HepG2 (cell line): ENCODE data around the gene GLRX2. TPM values are rescaled to one million over a fixed set of nuclear protein-coding genes. Genes with fewer than 3 reads are reported as not detected.

Experiments
- AFF4 ChIP-seq: sonication (generic); formaldehyde crosslinking; IDR thresholded peaks from 2 replicates; pipeline ENCODE4 v1.4.0; 2020; ENCODE audit warnings: missing genetic modification reagents
- GABPA ChIP-seq, 2 experiments: IDR thresholded peaks; 2 replicates each; pipeline ENCODE4 v1.6.1; 2011 to 2016; ENCODE audit warnings: low read depth in 2 of 2, low read length in 1 of 2, missing biosample characterization in 1 of 2, missing genetic modification characterization in 1 of 2
- KMT2B ChIP-seq: IDR thresholded peaks from 2 replicates; pipeline ENCODE4 v1.6.1; 2016; ENCODE audit warnings: missing genetic modification reagents, missing compliant biosample characterization
- POLR2A ChIP-seq, 2 experiments: IDR thresholded peaks; 2 replicates each; pipeline ENCODE4 v1.6.1; 2011; ENCODE audit warnings: low read depth in 2 of 2, low read length in 2 of 2, mild to moderate bottlenecking in 1 of 2, moderate library complexity in 1 of 2; ENCODE audit not compliant: insufficient read depth in 1 of 2
- PTBP1 ChIP-seq: fragments of 200-400 bp; formaldehyde crosslinking; IDR thresholded peaks from 2 replicates; pipeline ENCODE4 v1.6.1; 2018; ENCODE audit warnings: low read length, low read depth; ENCODE audit not compliant: poor library complexity, severe bottlenecking
- SIN3A ChIP-seq: IDR thresholded peaks from 2 replicates; pipeline ENCODE4 v1.6.1; 2011; ENCODE audit warnings: low read depth, mild to moderate bottlenecking, control low read depth, low read length, borderline replicate concordance
- YEATS4 ChIP-seq: sonication (generic); formaldehyde crosslinking; IDR thresholded peaks from 2 replicates; pipeline ENCODE4 v1.4.0; 2020; ENCODE audit warnings: missing genetic modification reagents, borderline replicate concordance
- ZBTB21 ChIP-seq: sonication (generic); formaldehyde crosslinking; IDR thresholded peaks from 2 replicates; pipeline ENCODE4 v1.4.0; 2020; ENCODE audit warnings: missing genetic modification reagents
- ZNF30 ChIP-seq: sonication (generic); formaldehyde crosslinking; IDR thresholded peaks from 2 replicates; pipeline ENCODE4 v1.5.0; 2020; ENCODE audit warnings: mild to moderate bottlenecking, missing genetic modification reagents
- ZNF343 ChIP-seq: sonication (generic); formaldehyde crosslinking; IDR thresholded peaks from 2 replicates; pipeline ENCODE4 v1.4.0; 2020; ENCODE audit warnings: mild to moderate bottlenecking, missing genetic modification reagents
- ZNF557 ChIP-seq: sonication (generic); formaldehyde crosslinking; IDR thresholded peaks from 2 replicates; pipeline ENCODE4 v1.4.0; 2020; ENCODE audit warnings: missing genetic modification reagents
- ZNF562 ChIP-seq: sonication (generic); formaldehyde crosslinking; IDR thresholded peaks from 2 replicates; pipeline ENCODE4 v1.8.0; 2022; ENCODE audit warnings: missing genetic modification reagents, borderline replicate concordance
- ZNF576 ChIP-seq: sonication (generic); formaldehyde crosslinking; IDR thresholded peaks from 2 replicates; pipeline ENCODE4 v1.4.0; 2020; ENCODE audit warnings: mild to moderate bottlenecking, missing genetic modification reagents
- ZNF773 ChIP-seq: sonication (generic); formaldehyde crosslinking; IDR thresholded peaks from 2 replicates; pipeline ENCODE4 v1.4.0; 2020; ENCODE audit warnings: missing genetic modification reagents, borderline replicate concordance
- polyA plus RNA-seq, 8 experiments: library from polyadenylated mRNA; depleted of rRNA in 3 of 8; stranded (reverse) in 7 of 8; unstranded in 1 of 8; fragments of >200 nt; fragmentation: Illumina TruSeq in 4 of 8; extraction: Trizol in 4 of 8; gene quantifications; 2 replicates each; pipeline versions ENCODE4 v1.2.1 to v1.2.3, GENCODE V29; 2011 to 2016; ENCODE audit warnings: low read depth in 4 of 8, missing spikeins in 1 of 8, mixed read lengths in 1 of 8; ENCODE audit not compliant: insufficient read depth in 1 of 8
- total RNA-seq, 5 experiments: library from RNA; depleted of rRNA; stranded (reverse); fragments of >200 nt; fragmentation: Illumina TruSeq; extraction: Trizol; gene quantifications; 2 replicates each; pipeline ENCODE4 v1.2.3, GENCODE V29; 2016; ENCODE audit warnings: low read depth in 1 of 5
- TF ChIP-seq, protein P1 (sequence below): fragments of 450-650 bp; IDR thresholded peaks from 2 replicates; pipeline ENCODE4 v1.6.1; 2016
- TF ChIP-seq, protein P2 (sequence below): sonication (generic); formaldehyde crosslinking; IDR thresholded peaks from 2 replicates; pipeline ENCODE4 v1.4.0; 2020; ENCODE audit warnings: missing genetic modification reagents
- TF ChIP-seq, protein P3 (sequence below): sonication (generic); formaldehyde crosslinking; IDR thresholded peaks from 2 replicates; pipeline ENCODE4 v1.8.0; 2022; ENCODE audit warnings: missing genetic modification reagents, mild to moderate bottlenecking, borderline replicate concordance
- TF ChIP-seq, protein P4 (sequence below): sonication (generic); formaldehyde crosslinking; IDR thresholded peaks from 2 replicates; pipeline ENCODE4 v1.5.0; 2020; ENCODE audit warnings: mild to moderate bottlenecking, missing genetic modification reagents

GLRX2 gene
- total and polyA plus RNA-seq, 2 of the 13 experiments (the other 11 are each of a cell fraction or from before 2014, with no cell fraction given): 11.9 to 39.0 TPM

DNA sequence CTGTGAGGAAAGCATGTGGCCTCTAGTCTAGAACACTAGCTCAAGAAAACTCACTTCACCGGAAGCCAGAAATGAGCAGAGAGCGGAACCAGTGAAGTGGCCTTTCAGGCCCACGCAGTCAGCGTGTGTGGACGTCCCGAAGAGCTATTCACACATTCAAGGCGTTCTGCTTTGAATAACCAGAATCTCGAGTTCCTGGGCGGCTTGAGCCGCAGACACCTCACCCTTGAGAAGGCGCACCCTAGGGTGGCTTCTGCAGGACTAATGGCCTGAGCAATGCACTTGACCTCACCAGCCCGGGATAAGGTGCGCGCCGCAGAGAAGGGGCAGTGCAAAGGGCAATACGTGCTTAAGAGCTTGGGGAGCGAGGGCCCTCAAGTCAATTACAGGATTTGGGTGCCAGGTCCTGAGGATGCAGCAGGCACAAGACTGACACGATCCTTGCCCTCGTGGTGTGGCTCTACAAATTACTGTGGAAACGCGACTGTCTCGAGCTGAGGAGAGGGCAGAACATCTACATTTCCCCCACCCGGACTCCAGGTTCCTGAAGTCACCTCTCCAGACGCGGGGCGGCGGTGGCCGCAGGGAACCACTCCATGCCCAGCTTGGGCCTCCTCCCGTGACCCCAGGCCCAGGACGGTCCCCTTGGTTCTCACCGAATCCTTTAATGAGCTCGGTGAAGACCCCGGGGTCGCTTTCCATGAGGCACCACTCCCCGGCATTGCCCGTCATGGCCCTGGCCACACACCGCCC lies 46.5 kb downstream of the GLRX2 start (continued):
- TF ChIP-seq PTBP1 (no peak), KMT2B (0 out of 2 replicates have a peak, but pooled peaks have one; percentile 29), ZNF562 (CRISPR knock-in tag) (no peak), ZNF576 (CRISPR knock-in tag) (no peak), ZBTB21 (CRISPR knock-in tag) (no peak), SIN3A (0 out of 2 replicates have a peak, but pooled peaks have one; percentile 48), GABPA (IDR thresholded peaks at IDR 0.05; ENCODE audit: low read depth, low read length) (no peak), GABPA (CRISPR knock-in tag; IDR thresholded peaks at IDR 0.05; ENCODE audit: low read depth) (peak; percentile 77), ZNF30 (CRISPR knock-in tag) (no peak), POLR2A (IDR thresholded peaks at IDR 0.05; ENCODE audit: insufficient read depth in 1 of 2, low read depth in 2 of 2, low read length in 2 of 2) (peak; percentile 47 to 76; a peak in 3 of 4 replicates), YEATS4 (CRISPR knock-in tag) (no peak), AFF4 (CRISPR knock-in tag) (no peak), ZNF343 (CRISPR knock-in tag) (no peak; the same call in 1 of the 2 replicates), ZNF557 (CRISPR knock-in tag) (no peak), ZNF773 (CRISPR knock-in tag) (no peak)
- TF ChIP-seq, protein P1, sequence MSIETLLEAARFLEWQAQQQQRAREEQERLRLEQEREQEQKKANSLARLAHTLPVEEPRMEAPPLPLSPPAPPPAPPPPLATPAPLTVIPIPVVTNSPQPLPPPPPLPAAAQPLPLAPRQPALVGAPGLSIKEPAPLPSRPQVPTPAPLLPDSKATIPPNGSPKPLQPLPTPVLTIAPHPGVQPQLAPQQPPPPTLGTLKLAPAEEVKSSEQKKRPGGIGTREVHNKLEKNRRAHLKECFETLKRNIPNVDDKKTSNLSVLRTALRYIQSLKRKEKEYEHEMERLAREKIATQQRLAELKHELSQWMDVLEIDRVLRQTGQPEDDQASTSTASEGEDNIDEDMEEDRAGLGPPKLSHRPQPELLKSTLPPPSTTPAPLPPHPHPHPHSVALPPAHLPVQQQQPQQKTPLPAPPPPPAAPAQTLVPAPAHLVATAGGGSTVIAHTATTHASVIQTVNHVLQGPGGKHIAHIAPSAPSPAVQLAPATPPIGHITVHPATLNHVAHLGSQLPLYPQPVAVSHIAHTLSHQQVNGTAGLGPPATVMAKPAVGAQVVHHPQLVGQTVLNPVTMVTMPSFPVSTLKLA: no peak
- TF ChIP-seq, protein P2, sequence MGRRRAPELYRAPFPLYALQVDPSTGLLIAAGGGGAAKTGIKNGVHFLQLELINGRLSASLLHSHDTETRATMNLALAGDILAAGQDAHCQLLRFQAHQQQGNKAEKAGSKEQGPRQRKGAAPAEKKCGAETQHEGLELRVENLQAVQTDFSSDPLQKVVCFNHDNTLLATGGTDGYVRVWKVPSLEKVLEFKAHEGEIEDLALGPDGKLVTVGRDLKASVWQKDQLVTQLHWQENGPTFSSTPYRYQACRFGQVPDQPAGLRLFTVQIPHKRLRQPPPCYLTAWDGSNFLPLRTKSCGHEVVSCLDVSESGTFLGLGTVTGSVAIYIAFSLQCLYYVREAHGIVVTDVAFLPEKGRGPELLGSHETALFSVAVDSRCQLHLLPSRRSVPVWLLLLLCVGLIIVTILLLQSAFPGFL (CRISPR knock-in tag): no peak
- TF ChIP-seq, protein P3, sequence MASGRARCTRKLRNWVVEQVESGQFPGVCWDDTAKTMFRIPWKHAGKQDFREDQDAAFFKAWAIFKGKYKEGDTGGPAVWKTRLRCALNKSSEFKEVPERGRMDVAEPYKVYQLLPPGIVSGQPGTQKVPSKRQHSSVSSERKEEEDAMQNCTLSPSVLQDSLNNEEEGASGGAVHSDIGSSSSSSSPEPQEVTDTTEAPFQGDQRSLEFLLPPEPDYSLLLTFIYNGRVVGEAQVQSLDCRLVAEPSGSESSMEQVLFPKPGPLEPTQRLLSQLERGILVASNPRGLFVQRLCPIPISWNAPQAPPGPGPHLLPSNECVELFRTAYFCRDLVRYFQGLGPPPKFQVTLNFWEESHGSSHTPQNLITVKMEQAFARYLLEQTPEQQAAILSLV (CRISPR knock-in tag): no peak
- TF ChIP-seq, protein P4, sequence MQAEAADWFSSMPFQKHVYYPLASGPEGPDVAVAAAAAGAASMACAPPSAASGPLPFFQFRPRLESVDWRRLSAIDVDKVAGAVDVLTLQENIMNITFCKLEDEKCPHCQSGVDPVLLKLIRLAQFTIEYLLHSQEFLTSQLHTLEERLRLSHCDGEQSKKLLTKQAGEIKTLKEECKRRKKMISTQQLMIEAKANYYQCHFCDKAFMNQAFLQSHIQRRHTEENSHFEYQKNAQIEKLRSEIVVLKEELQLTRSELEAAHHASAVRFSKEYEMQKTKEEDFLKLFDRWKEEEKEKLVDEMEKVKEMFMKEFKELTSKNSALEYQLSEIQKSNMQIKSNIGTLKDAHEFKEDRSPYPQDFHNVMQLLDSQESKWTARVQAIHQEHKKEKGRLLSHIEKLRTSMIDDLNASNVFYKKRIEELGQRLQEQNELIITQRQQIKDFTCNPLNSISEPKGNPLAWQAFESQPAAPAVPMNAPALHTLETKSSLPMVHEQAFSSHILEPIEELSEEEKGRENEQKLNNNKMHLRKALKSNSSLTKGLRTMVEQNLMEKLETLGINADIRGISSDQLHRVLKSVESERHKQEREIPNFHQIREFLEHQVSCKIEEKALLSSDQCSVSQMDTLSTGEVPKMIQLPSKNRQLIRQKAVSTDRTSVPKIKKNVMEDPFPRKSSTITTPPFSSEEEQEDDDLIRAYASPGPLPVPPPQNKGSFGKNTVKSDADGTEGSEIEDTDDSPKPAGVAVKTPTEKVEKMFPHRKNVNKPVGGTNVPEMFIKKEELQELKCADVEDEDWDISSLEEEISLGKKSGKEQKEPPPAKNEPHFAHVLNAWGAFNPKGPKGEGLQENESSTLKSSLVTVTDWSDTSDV (CRISPR knock-in tag): no peak
